ENCODE measurements around the gene CTDSPL.

The CTDSPL gene

GRCh38 chr3:38011111-38011510, 149.4 kb downstream of the CTDSPL start:
- H3K4me3 Mint-ChIP-seq = no peak overlapping the region
- H3K27ac Mint-ChIP-seq = no peak overlapping the region

GRCh38 chr3:38015485-38015884, 153.8 kb downstream of the CTDSPL start:
- no peak for DNase-seq
- Mint-ChIP-seq H3K4me1 (no peaks in the 10 kb centered on the region), H3K27me3 (no peaks in the 10 kb centered on the region), H3K4me3 (no peak overlapping the region), H3K36me3 (ENCODE audit: low read depth) (peaks cover 13% of the 10 kb centered on the region), H3K27ac (no peak overlapping the region), H3K9me3 (no peaks in the 10 kb centered on the region)
- ATAC-seq = no peak

More at GRCh38 chr3:38011111-38011510, 149.4 kb downstream of the CTDSPL start:
- ATAC-seq = no peak
- H3K4me1 Mint-ChIP-seq = no peaks in the 10 kb centered on the region
- DNase-seq = no peak
- no peaks in the 10 kb centered on the region for H3K9me3 Mint-ChIP-seq
- peaks cover 4% of the 10 kb centered on the region for H3K36me3 Mint-ChIP-seq (ENCODE audit: low read depth)
- H3K27me3 Mint-ChIP-seq = no peaks in the 10 kb centered on the region

DNA sequence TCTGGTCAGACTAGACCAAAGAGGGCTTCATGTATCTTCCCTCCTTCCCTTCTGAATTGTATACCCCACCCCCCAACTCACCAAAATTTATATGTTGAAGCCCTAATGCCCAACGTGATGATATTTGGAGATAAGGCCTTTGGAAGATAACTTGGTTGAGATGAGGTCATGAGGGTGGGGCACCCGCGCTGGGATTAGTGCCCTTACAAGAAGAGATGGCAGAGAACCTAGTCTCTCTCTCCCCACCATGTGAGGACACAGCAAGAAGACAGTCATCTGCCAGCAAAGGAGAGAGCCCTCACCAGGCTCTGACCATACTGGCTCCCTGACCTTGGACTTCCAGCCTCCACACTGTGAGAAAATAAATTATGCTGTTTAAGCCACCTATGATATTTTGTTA, 154.3 kb downstream of the CTDSPL start:
- no peak for ATAC-seq
- no peak overlapping the region for H3K4me3 Mint-ChIP-seq
- H3K4me1 Mint-ChIP-seq = no peaks in the 10 kb centered on the region
- H3K36me3 Mint-ChIP-seq (ENCODE audit: low read depth) = peaks cover 13% of the 10 kb centered on the region
- DNase-seq = no peak
- H3K27me3 Mint-ChIP-seq = no peaks in the 10 kb centered on the region
- H3K27ac Mint-ChIP-seq = no peak overlapping the region
- no peaks in the 10 kb centered on the region for H3K9me3 Mint-ChIP-seq

- DNase-seq = no peak
- H3K27me3 Mint-ChIP-seq = no peaks in the 10 kb centered on the region
- H3K36me3 Mint-ChIP-seq (ENCODE audit: low read depth) = peaks cover 13% of the 10 kb centered on the region
- H3K4me3 Mint-ChIP-seq = no peak overlapping the region
- no peak overlapping the region for H3K27ac Mint-ChIP-seq
- no peak for ATAC-seq
- no peaks in the 10 kb centered on the region for H3K9me3 Mint-ChIP-seq
- H3K4me1 Mint-ChIP-seq = no peaks in the 10 kb centered on the region
Observed at GRCh38 chr3:38016410-38016809, 154.7 kb downstream of the CTDSPL start.

- no peak overlapping the region for H3K4me3 Mint-ChIP-seq
- ATAC-seq = no peak
- no peaks in the 10 kb centered on the region for H3K27me3 Mint-ChIP-seq
- no peak for DNase-seq
- H3K9me3 Mint-ChIP-seq = no peaks in the 10 kb centered on the region
- peaks cover 13% of the 10 kb centered on the region for H3K36me3 Mint-ChIP-seq (ENCODE audit: low read depth)
- H3K4me1 Mint-ChIP-seq = no peaks in the 10 kb centered on the region
- no peak overlapping the region for H3K27ac Mint-ChIP-seq
Observed at GRCh38 chr3:38016847-38017444, 155.3 kb downstream of the CTDSPL start.

GRCh38 chr3:38017445-38018295, 156.0 kb downstream of the CTDSPL start:
- Mint-ChIP-seq H3K27me3 (no peaks in the 10 kb centered on the region), H3K9me3 (no peaks in the 10 kb centered on the region), H3K4me1 (no peaks in the 10 kb centered on the region), H3K4me3 (no peak overlapping the region), H3K36me3 (ENCODE audit: low read depth) (peaks cover 13% of the 10 kb centered on the region), H3K27ac (no peak overlapping the region)
- DNase-seq (no peak), ATAC-seq (no peak)

DNA sequence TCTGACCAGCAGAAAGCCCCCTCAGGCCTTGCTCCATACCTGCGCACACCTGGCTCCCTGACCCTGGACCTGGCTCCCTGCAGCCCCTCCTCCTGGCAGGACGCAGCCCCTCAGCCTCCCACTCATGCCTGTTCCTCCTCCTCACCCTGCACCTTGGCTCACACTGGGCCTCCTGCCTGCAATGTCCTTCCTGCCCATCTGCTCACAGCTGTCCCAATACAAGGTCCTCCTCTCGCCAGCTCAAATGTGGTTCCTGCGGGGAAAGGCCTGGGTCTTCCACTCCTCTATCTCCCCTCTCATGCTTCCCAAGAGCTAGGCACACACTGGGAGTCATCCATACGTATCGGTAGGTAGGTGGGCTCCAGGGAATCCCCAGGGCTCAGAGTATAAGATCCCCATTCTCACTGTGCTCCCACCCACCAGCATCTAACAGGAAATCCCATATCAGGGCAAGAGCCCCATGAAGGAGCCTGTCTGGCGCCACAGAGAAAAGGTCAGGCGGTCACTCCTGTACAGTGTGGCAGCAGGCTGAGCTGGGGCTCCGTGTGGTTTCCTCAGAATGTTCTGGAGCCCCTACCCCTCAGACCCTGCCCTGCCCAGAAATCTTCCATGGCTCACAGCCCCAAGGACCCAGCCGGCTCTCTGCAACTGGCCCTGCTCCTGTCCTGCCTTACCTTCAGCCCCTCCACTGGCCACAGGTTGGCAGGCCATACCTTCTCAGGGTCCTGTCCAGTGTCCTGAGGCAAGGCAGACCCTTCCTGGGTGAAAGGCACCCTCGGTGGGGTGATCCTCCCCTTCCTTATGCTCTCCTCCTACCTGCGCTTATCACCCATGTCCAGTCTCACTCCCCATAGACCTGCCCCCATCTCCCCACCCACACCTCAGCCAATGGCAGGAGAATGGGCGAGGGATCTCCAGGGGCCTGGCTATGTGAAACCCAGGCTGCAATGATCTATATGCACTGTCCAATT, 156.9 kb downstream of the CTDSPL start:
- Mint-ChIP-seq H3K27me3 (no peaks in the 10 kb centered on the region), H3K9me3 (no peaks in the 10 kb centered on the region), H3K4me3 (no peak overlapping the region), H3K27ac (no peak overlapping the region), H3K36me3 (ENCODE audit: low read depth) (peaks cover 13% of the 10 kb centered on the region), H3K4me1 (peaks cover 4% of the 10 kb centered on the region)
- DNase-seq (no peak), ATAC-seq (no peak)

GRCh38 chr3:38019658-38020341, 158.1 kb downstream of the CTDSPL start:
- Mint-ChIP-seq H3K27me3 (no peaks in the 10 kb centered on the region), H3K9me3 (no peaks in the 10 kb centered on the region), H3K27ac (no peak overlapping the region), H3K36me3 (ENCODE audit: low read depth) (peaks cover 13% of the 10 kb centered on the region), H3K4me1 (peaks cover 13% of the 10 kb centered on the region), H3K4me3 (no peak overlapping the region)
- DNase-seq (no peak), ATAC-seq (no peak)

DNA sequence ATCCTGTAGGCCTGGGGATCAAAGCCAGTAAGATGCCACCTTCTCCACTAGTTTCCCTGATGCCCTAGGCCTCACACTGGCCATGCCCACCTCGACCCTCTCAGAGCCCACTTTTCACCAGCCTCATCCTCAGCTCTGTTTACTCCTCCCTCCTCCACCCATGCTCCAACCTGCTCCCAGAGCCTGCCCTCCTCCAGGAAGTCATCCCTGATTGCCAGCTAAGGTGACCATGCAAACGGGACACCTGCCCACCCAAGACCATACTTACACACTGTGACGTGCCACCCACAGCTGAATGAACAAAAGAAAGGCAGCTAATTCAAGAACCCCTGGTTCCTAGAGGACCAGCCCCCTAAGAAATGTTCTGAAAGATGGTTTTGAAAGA, 158.7 kb downstream of the CTDSPL start:
- no peak for ATAC-seq
- Mint-ChIP-seq H3K9me3 (no peaks in the 10 kb centered on the region), H3K36me3 (ENCODE audit: low read depth) (peaks cover 13% of the 10 kb centered on the region), H3K4me3 (no peak overlapping the region), H3K27ac (no peak overlapping the region), H3K4me1 (peaks cover 17% of the 10 kb centered on the region), H3K27me3 (no peaks in the 10 kb centered on the region)
- DNase-seq = no peak

DNA sequence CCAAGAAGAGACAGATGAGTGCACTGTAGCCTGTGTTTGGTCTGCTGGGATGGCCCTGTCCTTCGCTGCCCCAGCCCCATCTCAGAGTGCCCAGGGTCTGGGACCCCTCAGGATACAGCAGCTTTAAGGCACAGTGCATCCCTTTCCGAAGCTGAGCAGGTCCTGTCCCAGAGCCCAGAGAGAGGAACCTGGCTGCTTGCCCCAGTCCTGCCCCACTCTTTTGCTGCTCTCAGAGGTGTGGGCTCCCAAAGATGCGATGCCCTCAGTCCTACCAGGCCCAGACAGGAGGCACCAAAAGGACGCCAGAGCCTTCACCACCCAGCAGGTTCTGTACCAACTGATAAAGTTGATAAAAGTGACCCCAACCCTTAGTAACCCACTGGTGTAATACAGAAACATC, 159.5 kb downstream of the CTDSPL start:
- ATAC-seq = no peak
- Mint-ChIP-seq H3K36me3 (ENCODE audit: low read depth) (peaks cover 9% of the 10 kb centered on the region), H3K27me3 (no peaks in the 10 kb centered on the region), H3K4me3 (no peak overlapping the region), H3K9me3 (no peaks in the 10 kb centered on the region), H3K27ac (no peak overlapping the region), H3K4me1 (peaks cover 24% of the 10 kb centered on the region)
- no peak for DNase-seq

GRCh38 chr3:38022301-38022700, 160.6 kb downstream of the CTDSPL start:
- Mint-ChIP-seq H3K36me3 (ENCODE audit: low read depth) (peaks cover 2% of the 10 kb centered on the region), H3K4me3 (no peak overlapping the region), H3K9me3 (no peaks in the 10 kb centered on the region), H3K4me1 (peaks cover 24% of the 10 kb centered on the region), H3K27ac (no peak overlapping the region), H3K27me3 (no peaks in the 10 kb centered on the region)
- no peak for DNase-seq
- ATAC-seq = no peak

DNA sequence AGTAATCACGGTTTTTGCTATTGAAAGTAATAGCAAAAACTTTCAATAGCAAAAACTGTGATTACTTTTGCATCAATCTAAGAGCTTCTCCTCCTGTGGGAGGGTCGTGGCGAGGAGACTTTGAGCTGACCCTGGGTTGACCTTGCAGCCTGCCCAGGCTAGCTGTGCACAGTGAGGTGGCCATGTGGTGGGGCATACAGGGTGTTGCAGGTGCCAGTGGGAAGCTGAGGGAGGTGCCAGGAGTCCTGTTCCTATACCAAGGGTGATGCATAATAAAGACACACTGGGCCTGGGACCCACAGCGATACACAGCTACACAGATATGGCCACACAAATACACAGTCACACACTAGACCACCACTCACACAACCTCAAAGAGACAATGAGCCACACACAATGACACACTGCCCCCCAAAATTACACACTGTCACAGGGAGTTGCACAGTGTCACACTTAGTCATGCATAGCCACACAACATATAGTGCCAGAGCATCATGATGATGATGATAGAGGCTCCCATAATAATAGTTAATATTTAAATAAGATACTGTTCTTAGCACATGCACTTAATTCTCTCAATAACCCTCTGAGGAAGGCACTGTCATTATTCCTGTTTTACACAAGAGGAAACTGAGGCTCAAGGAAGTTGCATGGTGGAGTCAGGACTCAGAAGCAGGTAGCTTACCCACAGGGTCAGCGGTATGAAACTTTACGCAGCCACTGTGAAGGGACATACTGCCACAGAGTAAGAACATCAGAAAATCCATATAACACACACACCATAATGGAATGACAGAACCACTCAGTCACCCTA, 161.4 kb downstream of the CTDSPL start:
- Mint-ChIP-seq H3K27ac (no peak overlapping the region), H3K9me3 (no peaks in the 10 kb centered on the region), H3K36me3 (ENCODE audit: low read depth) (no peaks in the 10 kb centered on the region), H3K4me1 (peaks cover 24% of the 10 kb centered on the region), H3K4me3 (peak overlapping the region; percentile 92), H3K27me3 (peaks cover 4% of the 10 kb centered on the region)
- DNase-seq (no peak), ATAC-seq (no peak)

GRCh38 chr3:38026856-38027255, 165.2 kb downstream of the CTDSPL start:
- peaks cover 39% of the 10 kb centered on the region for H3K4me1 Mint-ChIP-seq
- H3K9me3 Mint-ChIP-seq = no peaks in the 10 kb centered on the region
- peaks cover 16% of the 10 kb centered on the region for H3K27me3 Mint-ChIP-seq
- DNase-seq (no peak), ATAC-seq (no peak)
- no peak overlapping the region for H3K4me3 Mint-ChIP-seq
- H3K27ac Mint-ChIP-seq = no peak overlapping the region
- no peaks in the 10 kb centered on the region for H3K36me3 Mint-ChIP-seq (ENCODE audit: low read depth)

Measured in activated naive CD8-positive, alpha-beta T cell treated with anti-CD3 and anti-CD28 coated beads, Interleukin-2, amount 50 U/mL, for 24 hours (primary cell).